ENCODE measurements around the gene ZMYND8.
"Not testable (repeated sequence)": the region's sequence is repeated elsewhere in the genome, so short reads cannot be mapped to it uniquely, and the experiment has no call there.

The ZMYND8 gene

DNA sequence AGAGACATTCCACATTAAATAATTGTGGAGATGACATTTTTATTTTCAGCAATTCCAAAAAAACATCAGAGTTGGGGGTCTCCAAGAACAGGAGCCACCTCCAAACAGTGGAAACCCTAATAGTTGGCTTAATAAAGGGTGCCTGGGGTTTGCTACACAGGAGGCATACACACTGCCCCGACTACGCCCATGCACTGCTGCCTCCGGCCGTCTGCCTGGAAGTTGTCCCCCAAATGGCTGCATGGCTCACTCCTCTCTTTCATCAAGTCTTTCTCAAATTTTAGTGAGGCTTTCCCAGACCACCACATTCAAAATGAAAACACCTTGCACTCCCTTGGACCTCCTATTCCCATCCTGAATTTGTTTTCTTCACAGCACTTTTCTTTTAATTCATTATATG is 58.8 kb downstream of the ZMYND8 start:
- no peak overlapping the region for H2AFZ ChIP-seq (ENCODE audit: low read depth, low read length)
- no peak overlapping the region for H3K4me3 ChIP-seq (ENCODE audit: low read length)
- H3K4me1 ChIP-seq (ENCODE audit: insufficient read depth, low read length) = no peaks in the 10 kb centered on the region
- peaks cover 90% of the 10 kb centered on the region for H3K36me3 ChIP-seq (ENCODE audit: insufficient read depth, low read length)
- no peaks in the 10 kb centered on the region for H3K27me3 ChIP-seq (ENCODE audit: insufficient read depth, low read length)
- H3K9me3 ChIP-seq (ENCODE audit: low read length) = no peaks in the 10 kb centered on the region

DNA sequence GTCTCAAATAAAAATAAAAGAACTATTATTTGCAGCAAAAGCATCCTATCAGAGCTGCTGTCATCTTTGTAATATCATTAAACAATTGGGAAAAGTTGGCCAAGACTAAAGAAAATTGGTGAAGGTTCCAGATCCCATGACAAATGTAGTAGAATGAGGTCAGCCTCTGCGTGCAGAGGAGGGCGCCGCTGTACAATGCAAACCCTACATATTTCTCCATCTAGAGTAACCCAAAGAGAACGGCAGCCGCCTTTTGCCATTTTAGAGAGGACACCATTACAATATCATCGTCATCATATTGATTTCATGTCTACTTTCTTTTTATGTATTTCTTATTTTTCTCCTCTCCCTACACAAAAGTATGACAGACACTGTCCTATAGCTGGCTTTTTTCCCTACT is 59.5 kb downstream of the ZMYND8 start:
- Histone ChIP-seq H3K4me3 (ENCODE audit: low read length) (no peak overlapping the region), H3K36me3 (ENCODE audit: insufficient read depth, low read length) (peaks cover 89% of the 10 kb centered on the region), H3K4me1 (ENCODE audit: insufficient read depth, low read length) (no peaks in the 10 kb centered on the region), H3K27me3 (ENCODE audit: insufficient read depth, low read length) (no peaks in the 10 kb centered on the region), H3K9me3 (ENCODE audit: low read length) (no peaks in the 10 kb centered on the region), H2AFZ (ENCODE audit: low read depth, low read length) (no peak overlapping the region)

DNA sequence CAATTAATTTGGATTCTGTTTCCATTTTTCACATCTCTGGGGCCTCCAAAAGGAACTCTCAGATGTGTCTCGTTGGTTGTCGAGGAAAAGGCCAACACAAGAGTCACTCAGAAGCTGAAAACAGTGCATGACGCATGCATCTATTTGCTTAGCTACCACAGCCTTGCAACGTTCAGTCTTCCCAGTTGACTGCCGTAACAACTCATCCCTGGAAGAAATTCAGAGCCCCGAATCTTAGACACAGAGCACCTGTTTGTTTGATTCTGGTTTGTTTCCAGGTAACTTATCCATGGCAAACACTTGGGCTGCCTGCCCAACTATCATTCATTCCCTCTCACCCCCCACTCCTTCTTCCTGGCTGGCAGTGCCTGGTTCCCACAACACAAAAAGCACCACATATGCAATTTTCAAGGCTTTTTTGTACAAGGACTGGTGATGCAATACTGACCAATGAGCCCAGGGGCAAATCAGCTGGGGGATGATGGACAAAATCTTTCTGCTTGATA is 60.5 kb downstream of the ZMYND8 start:
- peaks cover 89% of the 10 kb centered on the region for H3K36me3 ChIP-seq (ENCODE audit: insufficient read depth, low read length)
- H3K4me3 ChIP-seq (ENCODE audit: low read length) = no peak overlapping the region
- no peaks in the 10 kb centered on the region for H3K4me1 ChIP-seq (ENCODE audit: insufficient read depth, low read length)
- no peak overlapping the region for H2AFZ ChIP-seq (ENCODE audit: low read depth, low read length)
- no peaks in the 10 kb centered on the region for H3K9me3 ChIP-seq (ENCODE audit: low read length)
- H3K27me3 ChIP-seq (ENCODE audit: insufficient read depth, low read length) = no peaks in the 10 kb centered on the region

DNA sequence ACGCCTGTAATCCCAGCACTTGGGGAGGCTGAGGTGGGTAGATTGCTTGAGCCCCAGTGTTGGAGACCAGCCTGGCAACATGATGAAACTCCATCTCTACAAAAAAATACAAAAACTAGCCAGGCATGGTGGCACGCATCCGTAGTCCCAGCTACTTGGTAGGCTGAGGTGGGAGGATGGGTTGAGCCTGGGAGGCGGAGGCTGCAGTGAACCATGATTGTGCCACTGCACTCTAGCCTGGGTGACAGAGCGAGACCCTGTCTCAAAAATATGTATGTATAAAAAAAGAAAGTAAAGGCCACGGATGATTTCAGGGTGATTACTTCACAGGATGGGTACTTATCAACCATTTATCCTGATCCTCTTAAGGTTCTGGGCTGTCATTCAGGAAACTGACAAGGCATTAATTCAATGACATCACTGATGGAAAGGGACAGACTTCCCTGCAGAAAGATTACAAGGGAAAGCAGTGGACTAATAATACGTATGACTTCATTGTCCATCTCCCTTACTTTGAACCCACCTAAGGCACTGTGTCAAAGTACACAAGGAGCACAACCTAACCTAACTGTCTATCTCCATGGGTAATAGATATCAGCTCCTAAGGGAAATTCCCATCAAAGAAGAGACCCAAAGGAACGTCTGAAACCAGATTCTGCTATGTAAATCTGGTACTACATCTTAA is 61.2 kb downstream of the ZMYND8 start:
- Histone ChIP-seq H3K4me3 (ENCODE audit: low read length) (no peak overlapping the region), H2AFZ (ENCODE audit: low read depth, low read length) (no peak overlapping the region), H3K9me3 (ENCODE audit: low read length) (no peaks in the 10 kb centered on the region), H3K4me1 (ENCODE audit: insufficient read depth, low read length) (no peaks in the 10 kb centered on the region), H3K27me3 (ENCODE audit: insufficient read depth, low read length) (no peaks in the 10 kb centered on the region), H3K36me3 (ENCODE audit: insufficient read depth, low read length) (peaks cover 86% of the 10 kb centered on the region)

GRCh38 chr20:47293631-47294030 is 62.9 kb downstream of the ZMYND8 start:
- peaks cover 89% of the 10 kb centered on the region for H3K36me3 ChIP-seq (ENCODE audit: insufficient read depth, low read length)
- H3K27me3 ChIP-seq (ENCODE audit: insufficient read depth, low read length) = no peaks in the 10 kb centered on the region
- no peaks in the 10 kb centered on the region for H3K4me1 ChIP-seq (ENCODE audit: insufficient read depth, low read length)
- no peak overlapping the region for H3K4me3 ChIP-seq (ENCODE audit: low read length)
- no peak overlapping the region for H2AFZ ChIP-seq (ENCODE audit: low read depth, low read length)
- H3K9me3 ChIP-seq (ENCODE audit: low read length) = no peaks in the 10 kb centered on the region

DNA sequence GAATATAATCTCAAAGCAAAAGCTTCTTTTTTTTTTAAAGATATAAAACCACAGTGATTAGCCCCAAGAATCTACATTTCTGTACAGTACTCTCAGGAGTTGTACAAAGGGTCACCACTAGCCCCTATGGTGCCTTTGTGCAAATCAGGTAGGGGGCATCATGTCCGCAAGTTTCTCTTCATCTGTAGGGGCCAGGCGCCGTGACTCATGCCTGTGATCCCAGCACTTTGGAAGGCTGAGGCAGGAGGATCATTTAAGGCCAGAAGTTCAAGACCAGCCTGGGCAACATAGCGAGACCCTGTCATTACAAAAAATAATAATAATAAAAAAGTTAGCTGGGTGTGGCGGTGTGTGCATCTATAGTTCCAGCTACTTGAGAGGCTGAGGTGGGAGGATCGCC is 63.9 kb downstream of the ZMYND8 start:
- H2AFZ ChIP-seq (ENCODE audit: low read depth, low read length) = no peak overlapping the region
- H3K36me3 ChIP-seq (ENCODE audit: insufficient read depth, low read length) = peaks cover 90% of the 10 kb centered on the region
- H3K4me3 ChIP-seq (ENCODE audit: low read length) = no peak overlapping the region
- H3K27me3 ChIP-seq (ENCODE audit: insufficient read depth, low read length) = no peaks in the 10 kb centered on the region
- no peaks in the 10 kb centered on the region for H3K9me3 ChIP-seq (ENCODE audit: low read length)
- no peaks in the 10 kb centered on the region for H3K4me1 ChIP-seq (ENCODE audit: insufficient read depth, low read length)

DNA sequence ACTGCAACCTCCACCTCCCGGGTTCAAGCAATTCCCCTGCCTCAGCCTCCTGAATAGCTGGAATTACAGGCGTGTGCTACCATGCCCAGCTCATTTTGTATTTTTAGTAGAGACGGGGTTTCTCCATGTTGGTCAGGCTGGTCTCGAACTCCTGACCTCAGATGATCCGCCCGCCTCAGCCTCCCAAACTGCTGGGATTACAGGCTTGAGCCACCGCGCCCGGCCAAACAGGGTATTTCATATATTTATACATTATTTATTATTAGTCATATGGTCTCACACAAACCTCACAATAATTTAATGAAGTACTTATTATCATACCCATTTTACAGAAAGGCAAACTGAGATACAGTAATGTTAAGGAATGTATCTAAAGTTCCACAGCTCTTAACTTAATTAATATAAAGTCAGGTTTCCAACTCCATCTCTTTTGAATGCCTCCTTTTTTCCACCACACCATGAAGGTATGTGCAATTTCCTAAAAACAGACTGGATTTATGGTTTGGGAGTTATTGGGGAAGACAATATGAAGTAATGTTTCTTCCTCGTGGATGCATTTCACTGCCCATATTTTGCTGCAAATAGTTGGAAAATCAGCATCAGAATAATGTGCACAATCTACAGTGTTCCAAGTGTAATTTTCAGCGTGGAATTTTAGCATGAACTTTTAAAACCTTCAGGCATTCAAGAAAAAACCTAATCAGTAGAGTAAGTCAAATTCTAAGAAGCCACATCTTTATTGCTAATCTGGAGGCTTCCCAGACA is 65.7 kb downstream of the ZMYND8 start:
- Histone ChIP-seq H3K27me3 (ENCODE audit: insufficient read depth, low read length) (no peaks in the 10 kb centered on the region), H3K36me3 (ENCODE audit: insufficient read depth, low read length) (peaks cover 89% of the 10 kb centered on the region), H2AFZ (ENCODE audit: low read depth, low read length) (no peak overlapping the region), H3K4me1 (ENCODE audit: insufficient read depth, low read length) (no peaks in the 10 kb centered on the region), H3K4me3 (ENCODE audit: low read length) (no peak overlapping the region), H3K9me3 (ENCODE audit: low read length) (no peaks in the 10 kb centered on the region)

DNA sequence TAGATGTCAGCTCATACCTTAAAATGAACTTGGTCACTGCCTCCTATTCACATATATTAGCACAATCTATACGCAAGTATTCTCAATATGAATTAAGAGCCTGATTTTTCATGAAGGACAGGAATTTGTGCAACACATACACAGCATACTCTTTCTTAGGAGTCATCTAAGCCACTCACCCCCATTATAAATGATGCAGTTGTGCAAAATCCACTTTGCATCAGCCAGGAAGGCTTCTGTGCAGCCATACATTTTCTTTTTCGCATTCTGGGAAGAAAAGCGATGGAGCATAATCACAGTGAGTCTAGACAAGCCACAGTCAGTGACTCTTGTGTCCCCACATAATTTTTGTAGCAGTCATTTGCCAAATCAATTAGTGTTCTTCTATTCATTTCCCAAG is 66.5 kb downstream of the ZMYND8 start:
- no peaks in the 10 kb centered on the region for H3K4me1 ChIP-seq (ENCODE audit: insufficient read depth, low read length)
- no peaks in the 10 kb centered on the region for H3K9me3 ChIP-seq (ENCODE audit: low read length)
- no peaks in the 10 kb centered on the region for H3K27me3 ChIP-seq (ENCODE audit: insufficient read depth, low read length)
- no peak overlapping the region for H3K4me3 ChIP-seq (ENCODE audit: low read length)
- H3K36me3 ChIP-seq (ENCODE audit: insufficient read depth, low read length) = peaks cover 89% of the 10 kb centered on the region
- no peak overlapping the region for H2AFZ ChIP-seq (ENCODE audit: low read depth, low read length)

DNA sequence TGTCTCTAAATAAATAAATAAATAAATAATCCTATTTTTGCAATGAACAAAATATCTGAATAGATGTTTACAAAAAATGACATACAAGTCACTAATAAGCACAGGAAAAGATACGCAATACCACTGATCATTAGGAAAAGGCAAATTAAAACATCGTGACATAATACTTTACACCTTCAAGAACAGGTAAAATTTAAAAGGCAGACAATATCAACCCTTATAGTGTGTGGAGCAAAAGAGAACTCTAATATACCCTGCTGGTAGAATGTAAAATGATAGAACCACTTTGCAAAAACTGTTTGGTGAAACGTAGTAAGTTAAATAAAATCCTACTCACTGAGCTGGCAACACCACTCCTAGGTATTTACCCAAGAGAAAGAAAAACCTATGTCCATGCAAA is 67.4 kb downstream of the ZMYND8 start:
- Histone ChIP-seq H3K4me3 (ENCODE audit: low read length) (no peak overlapping the region), H2AFZ (ENCODE audit: low read depth, low read length) (no peak overlapping the region), H3K4me1 (ENCODE audit: insufficient read depth, low read length) (no peaks in the 10 kb centered on the region), H3K9me3 (ENCODE audit: low read length) (no peaks in the 10 kb centered on the region), H3K36me3 (ENCODE audit: insufficient read depth, low read length) (peaks cover 88% of the 10 kb centered on the region), H3K27me3 (ENCODE audit: insufficient read depth, low read length) (no peaks in the 10 kb centered on the region)

- peaks cover 87% of the 10 kb centered on the region for H3K36me3 ChIP-seq (ENCODE audit: insufficient read depth, low read length)
- not testable (repeated sequence) for H3K27me3 ChIP-seq (ENCODE audit: insufficient read depth, low read length); H3K4me3 ChIP-seq (ENCODE audit: low read length); H3K9me3 ChIP-seq (ENCODE audit: low read length); H3K4me1 ChIP-seq (ENCODE audit: insufficient read depth, low read length); H2AFZ ChIP-seq (ENCODE audit: low read depth, low read length)
These were observed 68.0 kb downstream of the ZMYND8 start for GRCh38 chr20:47288530-47288929.

DNA sequence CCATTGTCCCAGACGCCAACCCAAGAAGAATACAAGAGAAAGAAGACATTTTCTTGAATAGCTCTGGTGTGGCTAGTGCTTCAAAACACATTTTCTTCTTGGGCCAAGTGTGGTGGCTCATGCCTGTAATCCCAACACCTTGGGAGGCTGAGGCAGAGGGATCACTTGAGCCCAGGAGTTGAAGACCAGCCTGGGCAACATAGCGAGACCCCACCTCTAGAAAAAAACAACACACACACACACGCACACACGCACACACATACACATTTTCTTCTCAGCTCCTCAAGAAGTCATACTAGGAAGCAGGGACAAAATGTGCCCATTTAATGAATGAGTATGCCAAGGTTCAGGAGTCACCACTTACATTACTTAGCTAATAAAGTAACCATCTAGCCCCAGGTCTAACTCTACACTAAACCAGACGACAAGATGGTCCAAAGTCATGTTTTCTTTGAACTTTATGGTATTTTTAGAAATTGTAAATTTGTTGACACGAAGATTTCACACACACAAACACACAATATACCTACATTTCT is 68.8 kb downstream of the ZMYND8 start:
- Histone ChIP-seq H2AFZ (ENCODE audit: low read depth, low read length) (no peak overlapping the region), H3K4me1 (ENCODE audit: insufficient read depth, low read length) (no peaks in the 10 kb centered on the region), H3K4me3 (ENCODE audit: low read length) (no peak overlapping the region), H3K9me3 (ENCODE audit: low read length) (no peaks in the 10 kb centered on the region), H3K27me3 (ENCODE audit: insufficient read depth, low read length) (no peaks in the 10 kb centered on the region), H3K36me3 (ENCODE audit: insufficient read depth, low read length) (peaks cover 92% of the 10 kb centered on the region)

DNA sequence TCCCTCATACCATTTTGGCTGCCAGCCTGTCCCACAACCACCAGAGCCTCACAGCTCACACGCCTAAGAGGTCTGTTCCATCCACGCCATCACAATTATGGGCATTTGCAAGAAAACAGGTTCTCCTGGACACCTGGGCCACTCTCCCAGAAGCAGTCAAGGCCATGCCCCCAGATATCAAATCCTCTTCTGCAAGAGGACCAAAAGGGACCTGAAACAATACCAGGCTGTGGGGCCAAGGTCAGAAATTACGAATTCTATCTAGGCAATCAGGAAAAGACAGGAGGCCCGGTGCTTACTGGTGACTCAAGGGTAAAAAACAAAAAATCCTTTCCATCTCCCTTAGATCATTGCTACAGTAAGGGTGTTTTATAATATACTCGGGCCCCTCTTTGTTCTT is 69.8 kb downstream of the ZMYND8 start:
- no peaks in the 10 kb centered on the region for H3K9me3 ChIP-seq (ENCODE audit: low read length)
- peaks cover 92% of the 10 kb centered on the region for H3K36me3 ChIP-seq (ENCODE audit: insufficient read depth, low read length)
- H3K27me3 ChIP-seq (ENCODE audit: insufficient read depth, low read length) = no peaks in the 10 kb centered on the region
- H3K4me3 ChIP-seq (ENCODE audit: low read length) = no peak overlapping the region
- no peak overlapping the region for H2AFZ ChIP-seq (ENCODE audit: low read depth, low read length)
- no peaks in the 10 kb centered on the region for H3K4me1 ChIP-seq (ENCODE audit: insufficient read depth, low read length)

DNA sequence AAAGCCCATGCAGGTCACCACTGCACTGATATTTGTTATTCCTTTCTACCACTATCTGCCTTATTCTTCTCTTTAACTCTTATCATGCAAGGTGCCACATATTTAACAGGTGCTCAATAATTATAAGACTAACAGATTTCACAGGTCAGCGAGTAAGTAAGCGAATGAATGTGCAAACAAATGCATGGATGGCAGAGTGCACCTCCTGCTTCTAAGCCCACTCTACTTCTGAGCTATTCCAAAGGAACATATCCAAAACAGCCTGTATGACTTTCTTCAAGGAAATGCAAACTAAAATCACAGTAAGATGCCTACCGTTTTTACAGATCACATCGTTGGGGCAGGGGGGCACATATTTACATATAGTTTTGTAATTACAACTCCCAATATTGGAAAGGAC is 71.3 kb downstream of the ZMYND8 start:
- Histone ChIP-seq H3K4me3 (ENCODE audit: low read length) (no peak overlapping the region), H3K9me3 (ENCODE audit: low read length) (no peaks in the 10 kb centered on the region), H3K27me3 (ENCODE audit: insufficient read depth, low read length) (no peaks in the 10 kb centered on the region), H3K36me3 (ENCODE audit: insufficient read depth, low read length) (peaks cover 95% of the 10 kb centered on the region), H2AFZ (ENCODE audit: low read depth, low read length) (no peak overlapping the region), H3K4me1 (ENCODE audit: insufficient read depth, low read length) (no peaks in the 10 kb centered on the region)
